Stimulated activated CD8-positive, alpha-beta memory T cell treated with anti-CD3 and anti-CD28 coated beads, Interleukin-2, amount 100 ng/mL, for 1 hour (primary cell): ENCODE measurements around the gene TXNL4B.

Source experiments
- DNase-seq, 2 donors: peaks; one replicate each; pipeline ENCODE4 v3.0.0-alpha.2; 2020; ENCODE audit warnings: low read depth in 2 of 2

The TXNL4B gene

DNA sequence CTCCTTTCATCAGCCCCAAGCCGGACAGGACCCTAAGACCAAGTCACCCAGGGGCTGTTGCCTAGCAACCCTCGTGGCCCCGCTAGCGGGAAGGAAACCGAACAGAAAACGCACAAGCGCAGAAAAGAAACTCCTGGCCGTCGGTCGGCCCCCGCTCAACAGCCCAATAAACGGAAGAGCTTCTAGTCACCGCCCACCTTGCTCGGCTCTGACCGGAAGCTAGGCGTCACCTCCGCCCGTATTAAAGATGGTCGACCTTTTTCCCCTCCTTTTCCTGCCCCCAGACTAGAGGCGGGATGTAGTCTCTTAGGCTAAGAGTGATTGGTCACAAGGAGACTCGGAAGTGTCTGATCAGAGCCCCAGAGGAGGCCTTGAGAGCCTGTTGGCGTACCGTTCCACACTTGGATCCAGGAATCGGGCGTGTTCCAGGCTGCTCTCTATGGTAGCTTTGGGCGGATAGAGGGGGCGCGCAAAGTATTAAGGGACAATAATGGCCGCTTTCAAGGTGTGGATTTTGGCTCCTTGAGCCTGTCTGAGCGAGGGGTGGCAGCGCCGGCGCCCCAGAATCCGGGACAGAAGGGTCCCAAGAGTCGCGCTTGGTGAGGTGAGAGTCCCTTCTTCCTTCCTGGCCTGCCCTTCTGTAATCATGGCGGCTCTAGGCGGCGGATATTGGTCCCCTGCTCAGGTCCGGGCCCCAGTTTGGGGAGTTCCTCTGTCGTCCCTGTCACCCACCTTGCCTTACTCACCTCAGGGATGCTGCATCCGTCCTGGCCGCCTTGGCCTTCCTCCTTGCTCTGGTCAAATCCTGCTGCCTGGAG lies at the start of gene TXNL4B, which contains the start of gene DHX38:
Gene TXNL4B, minus strand, starts transcription at position 173 of the 818 bp plus-strand sequence. CDS start 2,871 bp downstream, outside the sequence.
Gene DHX38, plus strand, starts transcription at position 400 of the 818 bp plus-strand sequence. CDS start 2,311 bp downstream, outside the sequence.
- peak; percentile 71 to 80 for DNase-seq

DNA sequence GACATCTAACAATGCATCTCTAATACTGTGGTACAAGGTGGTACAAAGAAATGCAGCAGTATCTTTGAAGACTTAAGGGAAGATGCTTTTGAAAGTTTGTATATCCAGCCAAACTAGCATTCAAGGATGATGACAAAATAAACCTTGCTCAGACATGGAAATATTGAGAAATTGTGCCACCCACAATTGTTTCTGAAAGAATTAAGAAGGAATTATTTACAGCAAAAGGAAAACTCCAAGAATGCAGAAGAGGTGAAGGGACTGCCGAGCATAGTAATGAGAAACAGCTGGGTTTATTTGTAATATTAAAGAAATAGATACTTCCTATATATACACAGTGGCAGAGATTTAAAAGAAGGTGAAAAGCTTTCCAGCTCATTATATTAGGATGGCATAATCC lies 49.1 kb upstream of the TXNL4B start:
- no peak for DNase-seq

DNA sequence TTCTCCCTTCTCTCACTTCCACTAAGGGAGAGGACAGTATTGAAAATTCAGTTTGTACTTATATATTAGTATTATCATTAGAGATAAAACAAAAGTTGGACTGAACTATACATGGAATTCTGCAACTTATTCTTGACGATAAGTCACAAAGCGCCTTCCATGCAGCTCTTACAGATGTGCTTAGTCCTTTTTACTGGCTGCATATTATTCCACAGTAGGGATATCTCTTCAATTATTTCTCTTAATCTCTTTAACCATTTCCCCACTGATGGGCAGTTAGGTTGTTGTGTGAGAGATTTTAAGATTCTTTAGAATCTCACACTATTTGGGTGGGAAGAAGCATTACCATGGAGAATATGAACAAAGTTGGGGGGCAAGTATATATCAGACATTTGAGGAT lies 46.5 kb upstream of the TXNL4B start:
- DNase-seq: no peak

- DNase-seq: no peak
Observed at GRCh38 chr16:72138064-72138572, 44.7 kb upstream of the TXNL4B start.

- no peak for DNase-seq
Observed at GRCh38 chr16:72137380-72138063, 44.1 kb upstream of the TXNL4B start.

DNA sequence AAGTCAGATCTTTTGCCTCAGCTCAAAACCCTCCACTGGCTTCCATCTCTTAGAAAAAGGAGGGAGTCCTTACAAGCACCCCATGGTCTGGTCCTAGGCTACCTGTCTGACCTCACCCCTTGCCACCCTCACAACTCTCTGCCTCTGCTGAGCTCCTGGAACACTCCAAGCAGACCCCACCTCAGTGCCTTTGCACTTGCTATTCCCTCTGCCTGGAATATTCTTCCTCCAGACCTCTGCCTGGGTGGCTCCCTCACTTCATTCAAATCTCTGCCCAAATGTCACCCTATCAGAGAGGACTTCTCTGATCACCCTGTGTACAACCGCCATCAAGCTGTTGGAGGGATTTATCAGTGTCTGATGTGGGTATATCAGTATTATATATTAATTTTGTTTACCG lies 41.1 kb upstream of the TXNL4B start:
- DNase-seq: no peak

DNA sequence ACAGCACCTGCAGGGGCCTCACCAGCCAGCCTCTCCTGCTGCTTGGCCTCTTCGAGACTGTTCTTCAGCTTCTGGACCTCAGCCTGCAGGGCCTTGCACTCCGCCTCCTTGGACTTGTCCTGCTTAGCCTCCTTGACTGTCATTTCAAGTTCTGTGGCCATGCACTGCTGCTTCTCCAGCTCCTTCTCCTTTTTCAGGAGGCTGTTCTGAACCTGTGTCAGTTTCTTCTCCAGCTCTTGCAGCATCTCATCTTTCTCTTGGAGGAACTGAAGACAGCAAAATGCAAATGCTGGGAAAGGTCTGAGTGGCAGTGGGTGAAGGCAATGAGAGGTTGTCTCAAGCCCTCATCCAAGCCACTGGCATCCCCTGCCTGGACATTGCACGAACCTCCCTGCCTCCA lies 39.3 kb upstream of the TXNL4B start:
- DNase-seq: no peak

GRCh38 chr16:72131036-72131435 lies 37.6 kb upstream of the TXNL4B start:
- DNase-seq: no peak

DNA sequence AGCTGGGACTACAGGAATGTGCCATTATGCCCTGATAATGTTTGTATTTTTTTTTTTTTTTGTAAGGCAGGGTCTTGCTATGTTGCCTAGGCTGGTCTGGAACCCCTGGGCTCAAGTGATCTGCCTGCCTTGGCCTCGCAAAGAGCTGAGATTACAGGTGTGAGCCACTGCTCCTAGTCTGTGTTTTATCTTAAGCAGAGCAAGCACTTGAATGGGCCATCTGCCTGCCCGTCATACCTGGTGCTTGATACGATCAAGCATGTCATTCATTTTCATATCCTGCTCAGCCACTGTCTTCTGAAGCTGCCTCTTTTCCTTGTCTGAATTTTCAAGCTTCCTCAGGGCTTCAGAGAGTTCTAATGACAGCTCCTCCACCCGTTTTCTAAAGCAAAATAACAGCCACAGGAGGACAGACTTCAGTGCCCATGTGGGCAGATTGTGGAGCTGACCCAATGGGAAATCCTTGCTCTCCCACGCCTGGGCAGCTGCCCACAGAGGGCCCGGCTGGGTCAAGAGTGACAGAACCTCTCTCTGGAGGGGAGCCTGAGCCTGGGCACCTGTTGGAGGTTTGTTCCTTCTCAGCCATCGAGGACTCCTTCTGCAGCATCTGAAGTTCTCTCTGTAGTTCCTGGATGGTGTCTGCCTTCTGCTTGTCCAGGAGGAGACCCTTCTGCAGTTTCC lies 36.7 kb upstream of the TXNL4B start:
- no peak for DNase-seq

- no peak for DNase-seq
Observed at GRCh38 chr16:72128701-72129100, 35.3 kb upstream of the TXNL4B start.

DNA sequence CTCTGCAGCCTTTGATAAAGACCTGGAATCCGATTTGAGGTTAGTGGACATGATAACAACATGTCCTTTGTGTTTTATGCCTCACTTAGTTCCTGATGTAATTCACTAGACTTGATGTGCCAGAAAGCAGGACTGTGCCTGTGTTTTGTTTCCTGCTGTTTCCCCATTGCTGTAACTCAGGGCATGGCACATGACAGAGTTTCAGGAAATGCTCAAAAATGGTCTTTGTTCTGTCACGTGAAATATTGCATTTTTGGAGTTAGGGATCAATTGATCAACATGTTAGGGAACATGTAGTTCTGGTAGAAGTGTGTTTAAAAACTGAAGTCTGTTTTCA lies 33.0 kb upstream of the TXNL4B start:
- DNase-seq: no peak

DNA sequence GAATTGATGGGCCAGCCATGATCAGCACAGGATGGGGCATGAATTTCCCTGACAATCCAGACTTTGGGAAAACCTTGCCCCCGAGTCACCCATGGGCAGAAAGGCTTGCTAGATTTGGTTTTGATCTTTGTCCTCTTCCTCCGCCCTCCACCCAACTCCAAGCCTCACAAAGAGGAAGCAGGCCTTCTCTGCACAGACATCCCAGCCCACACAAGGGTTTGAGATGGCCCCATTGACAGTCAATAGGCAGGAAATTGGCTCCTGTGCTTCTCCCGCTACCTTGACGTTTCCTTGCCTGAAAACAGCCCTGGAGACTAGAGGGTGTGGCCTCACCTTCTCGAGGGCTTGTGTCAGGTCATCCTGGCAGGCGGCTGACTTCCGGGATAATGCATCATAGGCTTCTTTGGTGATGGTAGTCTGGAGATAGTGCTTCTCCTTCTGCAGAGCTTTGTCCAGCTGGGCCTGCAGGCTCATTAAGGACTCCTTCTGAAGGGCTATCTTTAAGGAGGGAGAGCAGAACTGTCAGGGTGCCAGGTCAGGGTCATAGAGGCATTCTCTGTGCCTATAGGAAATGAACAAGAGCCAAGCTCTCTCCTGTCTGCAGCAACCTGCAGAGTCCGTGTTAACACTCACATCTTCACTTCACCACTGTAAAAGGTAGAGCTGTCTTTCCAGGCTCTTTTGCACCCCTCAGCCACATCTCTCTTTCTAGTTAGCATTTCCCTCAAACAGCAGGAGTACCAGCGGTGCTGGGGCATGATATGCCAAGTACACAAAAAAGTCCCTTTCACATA lies 32.4 kb upstream of the TXNL4B start:
- no peak for DNase-seq

GRCh38 chr16:72124761-72125634 lies 31.6 kb upstream of the TXNL4B start:
- DNase-seq: peak; percentile 5 to 22

- no peak for DNase-seq
Observed at GRCh38 chr16:72124148-72124547, 30.7 kb upstream of the TXNL4B start.

GRCh38 chr16:72123426-72123825 lies 30.0 kb upstream of the TXNL4B start:
- DNase-seq: no peak

GRCh38 chr16:72122916-72123315 lies 29.5 kb upstream of the TXNL4B start:
- DNase-seq: no peak

GRCh38 chr16:72122308-72122707 lies 28.9 kb upstream of the TXNL4B start:
- no peak for DNase-seq

- no peak for DNase-seq
Observed at GRCh38 chr16:72120026-72120425, 26.6 kb upstream of the TXNL4B start.

- no peak for DNase-seq
Observed at GRCh38 chr16:72113616-72113945, 20.2 kb upstream of the TXNL4B start.

DNA sequence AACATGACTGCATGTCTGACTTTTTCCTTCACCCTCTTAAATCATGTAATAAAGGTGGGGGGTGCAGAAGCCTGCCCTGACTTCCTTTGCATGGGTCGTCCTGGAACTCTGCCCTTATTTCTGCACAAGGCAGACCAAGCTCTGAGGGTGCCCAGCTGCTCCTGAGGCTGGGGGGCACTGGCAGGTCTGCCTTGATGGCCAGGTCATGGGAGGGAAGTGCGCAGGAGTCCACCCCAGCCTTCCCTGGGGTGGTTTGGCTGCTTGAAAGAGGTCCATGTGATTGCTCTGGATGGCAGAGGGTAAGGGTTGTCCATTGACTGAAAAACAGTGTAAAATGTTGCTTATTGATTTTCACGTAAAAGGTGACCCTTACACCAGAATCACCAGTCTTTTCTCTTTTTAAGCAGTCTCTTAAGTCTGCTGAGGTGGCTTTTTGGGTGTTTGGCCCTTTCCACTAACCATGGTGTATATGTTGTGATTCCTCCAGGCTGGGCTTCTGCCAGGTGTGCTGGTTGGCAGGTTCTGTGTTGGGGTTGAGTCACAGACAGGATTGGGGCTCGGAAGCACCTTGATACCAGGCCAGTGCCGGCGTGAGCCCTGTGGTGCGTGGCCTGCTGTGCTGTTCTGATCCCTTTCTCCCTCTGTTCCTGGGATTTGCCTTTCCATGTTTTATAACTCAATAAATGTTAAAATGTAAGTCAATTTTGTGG lies 19.6 kb upstream of the TXNL4B start:
- DNase-seq: no peak
